Upper lobe of right lung (tissue), 1 donor: ENCODE results near the gene PSAP. TPM values are rescaled to one million over a fixed set of nuclear protein-coding genes. Genes with fewer than 3 reads are reported as not detected.

Experiments
- ATAC-seq: fragments of 200-7000 bp; cut with Tn5 transposase; one replicate; pipeline ENCODE4 v1.9.1; 2020; ENCODE audit warnings: mild to moderate bottlenecking, moderate library complexity
- DNase-seq: peaks from one replicate; pipeline ENCODE4 v3.0.0-alpha.2; 2020
- H3K27ac ChIP-seq: fragments of 200-600 bp; one replicate; pipeline ENCODE4 v1.8.0; 2022
- H3K27me3 ChIP-seq: fragments of 200-600 bp; one replicate; pipeline ENCODE4 v1.8.0; 2022; ENCODE audit warnings: mild to moderate bottlenecking
- H3K36me3 ChIP-seq: fragments of 200-600 bp; one replicate; pipeline ENCODE4 v1.8.0; 2022
- H3K4me1 ChIP-seq: fragments of 200-600 bp; one replicate; pipeline ENCODE4 v1.8.0; 2022
- H3K4me3 ChIP-seq: fragments of 200-600 bp; one replicate; pipeline ENCODE4 v1.8.0; 2022; ENCODE audit warnings: mild to moderate bottlenecking
- H3K9me3 ChIP-seq: fragments of 200-600 bp; one replicate; pipeline ENCODE4 v1.8.0; 2022
- intact Hi-C: fragments of 100-400 bp; cut with DNase I; formaldehyde crosslinking; loops from one replicate; pipeline ENCODE4 v1.11.0; 2022
- total RNA-seq: library from RNA; stranded (reverse); fragmentation: NEBNext Ultra II Directional; extraction: Animal tissue kit (Norgen Biotek cat#: 25700); gene quantifications from one replicate; pipeline ENCODE4 v1.2.1, GENCODE V29; 2021
- TF ChIP-seq, protein P1 (sequence below): fragments of 200-600 bp; IDR thresholded peaks from one replicate; pipeline ENCODE4 v1.8.0; 2022; ENCODE audit warnings: antibody characterized with exemption
- donor health status: DM: no; HTN: yes; CAD: no; lungs with severe emphysema.

Gene PSAP
- total RNA-seq, 1 donor from 2014 or later: 1,464 TPM

DNA sequence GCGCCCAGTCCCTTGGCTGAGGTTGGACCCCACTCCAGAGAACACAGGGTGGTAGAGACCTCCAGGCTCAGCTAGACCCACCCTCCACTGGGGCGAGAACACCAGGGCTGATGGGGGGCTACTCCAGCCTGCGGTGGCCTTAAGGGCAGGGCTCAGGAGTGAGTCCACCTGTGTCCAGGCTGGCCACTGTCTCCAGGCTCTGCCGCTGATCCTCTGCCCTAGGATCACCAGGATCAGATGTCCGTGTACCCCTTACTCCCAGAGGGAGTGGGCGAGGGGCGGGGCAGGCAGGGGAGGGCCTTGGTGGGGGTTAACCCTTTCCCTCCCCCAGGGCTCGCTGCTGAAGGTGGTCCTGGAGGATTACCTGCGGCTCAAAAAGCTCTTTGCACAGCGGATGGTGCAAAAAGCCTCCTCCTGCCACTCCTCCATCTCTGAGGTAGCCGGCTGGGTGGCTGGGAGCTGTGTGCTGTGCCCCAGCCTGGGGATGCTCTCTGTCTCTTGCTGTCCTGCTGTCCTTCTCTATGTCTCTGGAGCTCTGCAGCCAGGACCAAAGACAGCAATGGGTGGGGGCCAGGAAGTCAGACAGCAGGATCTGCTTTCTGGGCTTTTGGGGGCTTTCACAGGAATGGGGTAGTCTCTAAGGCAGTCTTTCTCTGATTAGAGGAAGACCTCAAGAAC, 38.0 kb downstream of the PSAP start:
- intact Hi-C loops: loop anchor here (10.0 kb wide), 1 partner anchor 428 kb away; no protein-coding TSS in a partner anchor
- no peaks in the 10 kb centered on the region for H3K9me3 ChIP-seq
- H3K27ac ChIP-seq: no peak overlapping the region
- ATAC-seq (peak; percentile 2), DNase-seq (no peak)
- no peaks in the 10 kb centered on the region for H3K4me1 ChIP-seq
- TF ChIP-seq, protein P1, sequence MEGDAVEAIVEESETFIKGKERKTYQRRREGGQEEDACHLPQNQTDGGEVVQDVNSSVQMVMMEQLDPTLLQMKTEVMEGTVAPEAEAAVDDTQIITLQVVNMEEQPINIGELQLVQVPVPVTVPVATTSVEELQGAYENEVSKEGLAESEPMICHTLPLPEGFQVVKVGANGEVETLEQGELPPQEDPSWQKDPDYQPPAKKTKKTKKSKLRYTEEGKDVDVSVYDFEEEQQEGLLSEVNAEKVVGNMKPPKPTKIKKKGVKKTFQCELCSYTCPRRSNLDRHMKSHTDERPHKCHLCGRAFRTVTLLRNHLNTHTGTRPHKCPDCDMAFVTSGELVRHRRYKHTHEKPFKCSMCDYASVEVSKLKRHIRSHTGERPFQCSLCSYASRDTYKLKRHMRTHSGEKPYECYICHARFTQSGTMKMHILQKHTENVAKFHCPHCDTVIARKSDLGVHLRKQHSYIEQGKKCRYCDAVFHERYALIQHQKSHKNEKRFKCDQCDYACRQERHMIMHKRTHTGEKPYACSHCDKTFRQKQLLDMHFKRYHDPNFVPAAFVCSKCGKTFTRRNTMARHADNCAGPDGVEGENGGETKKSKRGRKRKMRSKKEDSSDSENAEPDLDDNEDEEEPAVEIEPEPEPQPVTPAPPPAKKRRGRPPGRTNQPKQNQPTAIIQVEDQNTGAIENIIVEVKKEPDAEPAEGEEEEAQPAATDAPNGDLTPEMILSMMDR: no peak
- H3K36me3 ChIP-seq: peaks cover 30% of the 10 kb centered on the region
- no peaks in the 10 kb centered on the region for H3K27me3 ChIP-seq
- no peak overlapping the region for H3K4me3 ChIP-seq

DNA sequence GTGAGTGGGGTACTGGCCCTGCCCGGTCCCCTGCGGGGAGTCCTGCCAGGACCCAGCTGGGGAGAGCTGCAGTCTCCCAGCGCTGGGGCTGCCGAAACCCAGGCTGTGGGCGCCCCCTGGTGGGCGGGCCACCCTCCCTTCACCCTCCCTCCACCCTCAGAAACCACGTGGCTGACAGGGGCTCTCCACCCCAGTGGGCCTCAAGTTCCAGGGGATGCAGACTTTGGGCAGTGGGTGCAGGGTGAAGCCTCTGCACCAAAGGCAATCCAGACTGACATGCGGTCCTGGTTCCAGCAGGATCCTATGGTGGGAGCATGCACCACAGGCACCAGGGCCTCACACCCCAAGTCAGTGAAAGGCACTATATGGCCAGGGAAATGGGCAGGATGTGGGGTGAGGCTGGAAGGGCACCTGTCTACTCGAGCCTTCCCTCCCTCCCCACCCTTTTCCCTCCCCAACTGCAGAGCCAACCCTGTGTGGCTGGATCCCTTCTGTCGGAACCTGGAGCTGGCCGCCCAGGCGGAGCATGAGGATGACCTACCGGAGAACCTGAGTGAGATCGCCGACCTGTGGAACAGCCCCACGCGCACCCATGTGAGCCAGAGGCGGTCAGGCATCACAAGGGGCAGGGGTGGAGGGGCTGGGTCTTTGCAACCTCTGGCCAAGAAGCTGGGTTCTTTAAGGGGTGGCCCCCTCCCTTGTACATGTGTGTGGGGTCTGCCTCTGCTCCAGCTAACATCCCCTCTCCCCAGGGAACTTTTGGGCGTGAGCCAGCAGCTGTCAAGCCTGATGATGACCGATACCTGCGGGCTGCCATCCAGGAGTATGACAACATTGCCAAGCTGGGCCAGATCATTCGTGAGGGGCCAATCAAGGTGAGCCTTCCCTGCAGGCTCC, 38.8 kb downstream of the PSAP start:
- intact Hi-C loops: loop anchor here (10.0 kb wide), 1 partner anchor 427 kb away; no protein-coding TSS in a partner anchor

DNA sequence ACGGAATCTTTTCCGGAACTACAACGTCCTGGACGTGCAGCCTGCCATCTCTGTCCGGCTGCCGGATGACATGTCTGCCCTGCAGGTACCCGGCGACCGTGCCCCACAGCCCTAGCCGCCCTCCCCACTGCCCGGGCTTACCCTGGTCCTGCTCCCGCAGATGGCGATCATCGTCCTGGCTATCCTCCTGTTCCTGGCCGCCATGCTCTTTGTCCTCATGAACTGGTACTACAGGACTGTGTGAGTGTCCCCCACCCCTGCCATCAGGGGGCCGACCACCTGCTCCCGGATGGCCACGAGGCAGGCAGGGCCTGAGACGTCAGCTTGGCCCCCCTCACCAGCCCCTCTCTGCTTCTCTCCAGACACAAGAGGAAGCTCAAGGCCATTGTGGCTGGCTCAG, 39.7 kb downstream of the PSAP start:
- no peaks in the 10 kb centered on the region for H3K4me1 ChIP-seq
- no peaks in the 10 kb centered on the region for H3K27me3 ChIP-seq
- peaks cover 13% of the 10 kb centered on the region for H3K36me3 ChIP-seq
- H3K9me3 ChIP-seq: no peaks in the 10 kb centered on the region
- H3K4me3 ChIP-seq: no peak overlapping the region
- TF ChIP-seq, protein P1: no peak
- DNase-seq: no peak
- no peak overlapping the region for H3K27ac ChIP-seq
- ATAC-seq: no peak
- intact Hi-C loops: loop anchor here (10.0 kb wide), 1 partner anchor 427 kb away; no protein-coding TSS in a partner anchor

More for the DNA sequence above, 38.8 kb downstream of the PSAP start:
- H3K4me1 ChIP-seq: no peaks in the 10 kb centered on the region
- no peaks in the 10 kb centered on the region for H3K27me3 ChIP-seq
- no peak overlapping the region for H3K27ac ChIP-seq
- no peaks in the 10 kb centered on the region for H3K9me3 ChIP-seq
- DNase-seq (peak; percentile 86), ATAC-seq (peak; percentile 88)
- no peak overlapping the region for H3K4me3 ChIP-seq
- TF ChIP-seq, protein P1: peak; percentile 93
- peaks cover 22% of the 10 kb centered on the region for H3K36me3 ChIP-seq

DNA sequence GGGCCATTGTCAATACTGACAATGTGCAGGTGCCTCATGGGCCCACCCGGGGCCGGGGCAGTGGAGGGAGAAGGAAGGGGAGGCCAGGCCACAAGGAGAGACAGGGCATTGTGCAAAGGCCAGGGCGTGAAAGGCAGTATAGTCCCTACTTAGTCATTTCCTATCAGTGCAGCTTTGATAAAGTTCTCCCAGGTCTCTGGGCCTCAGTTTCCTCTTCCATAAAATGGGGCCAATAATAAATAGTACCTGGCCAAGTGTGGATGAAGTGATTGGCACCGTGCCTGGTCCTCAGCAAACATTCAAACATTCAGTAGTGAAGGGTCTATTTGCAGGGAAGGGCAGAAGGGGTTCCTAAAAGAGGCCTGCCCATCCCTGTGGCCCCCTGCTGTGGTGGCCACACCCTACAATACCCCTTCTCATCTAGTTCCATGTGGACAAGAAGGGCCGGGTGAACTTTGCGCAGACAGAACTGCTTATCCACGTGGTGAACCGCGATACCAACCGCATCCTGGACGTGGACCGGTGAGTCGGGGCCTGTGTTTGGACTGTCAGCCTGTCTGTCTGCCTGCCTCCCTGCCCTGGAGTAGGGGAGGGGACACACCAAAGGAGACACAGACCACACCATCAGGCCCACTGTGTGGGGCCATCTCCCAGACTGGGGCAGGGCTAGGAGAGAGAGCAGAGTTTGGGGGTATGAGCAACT, 40.9 kb downstream of the PSAP start:
- TF ChIP-seq, protein P1: no peak
- Histone ChIP-seq H3K27me3 (no peaks in the 10 kb centered on the region), H3K9me3 (no peaks in the 10 kb centered on the region), H3K4me3 (no peak overlapping the region), H3K4me1 (no peaks in the 10 kb centered on the region), H3K27ac (no peak overlapping the region), H3K36me3 (peaks cover 1% of the 10 kb centered on the region)
- ATAC-seq (no peak), DNase-seq (no peak)
- intact Hi-C loops: loop anchor here (10.0 kb wide), 1 partner anchor 425 kb away; no protein-coding TSS in a partner anchor

DNA sequence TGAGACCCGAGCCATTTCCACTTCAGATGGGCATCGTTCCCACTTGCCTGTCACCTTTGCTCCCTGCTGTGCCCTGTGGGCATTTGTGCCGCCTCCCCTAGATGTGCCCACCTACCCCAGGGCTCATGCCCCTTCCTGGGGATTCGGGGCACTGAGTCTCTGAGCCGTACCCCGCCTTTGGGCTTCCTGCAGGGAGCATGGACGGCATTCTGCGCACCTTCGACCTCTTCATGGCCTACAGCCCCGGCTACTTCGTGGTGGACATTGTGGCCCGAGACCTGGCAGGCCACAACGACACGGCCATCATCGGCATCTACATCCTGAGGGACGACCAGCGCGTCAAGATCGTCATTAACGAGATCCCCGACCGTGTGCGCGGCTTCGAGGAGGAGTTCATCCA, 41.4 kb downstream of the PSAP start:
- no peaks in the 10 kb centered on the region for H3K9me3 ChIP-seq

More for the DNA sequence above, 41.4 kb downstream of the PSAP start:
- Histone ChIP-seq H3K27me3 (no peaks in the 10 kb centered on the region), H3K36me3 (no peaks in the 10 kb centered on the region), H3K4me3 (no peak overlapping the region), H3K27ac (no peak overlapping the region), H3K4me1 (no peaks in the 10 kb centered on the region)
- no peak for ATAC-seq
- intact Hi-C loops: loop anchor here (10.0 kb wide), 1 partner anchor 425 kb away; no protein-coding TSS in a partner anchor
- no peak for DNase-seq
- TF ChIP-seq, protein P1: no peak
